ENCODE results near the gene POU3F4. TPM values are rescaled to one million over a fixed set of nuclear protein-coding genes. Genes with fewer than 3 reads are reported as not detected.

The POU3F4 gene
- not detected in 2 replicates for total RNA-seq

GRCh38 chrX:83508006-83508405, at the start of gene POU3F4:
Gene POU3F4, plus strand, starts transcription at chrX:83508290. Its CDS starts 35 bp downstream, at chrX:83508325.

